ENCODE results near the gene NOL3.

NOL3 gene

GRCh38 chr16:67201411-67202345 lies 31.3 kb downstream of the NOL3 start:
- FAIRE-seq = no peak
- DNase-seq (ENCODE audit: extremely low spot score, insufficient read length, low read depth) = no peak

- DNase-seq (ENCODE audit: extremely low spot score, insufficient read length, low read depth) (no peak), FAIRE-seq (no peak)
These were observed 32.1 kb downstream of the NOL3 start for GRCh38 chr16:67202426-67202825.

GRCh38 chr16:67202956-67203493 lies 32.7 kb downstream of the NOL3 start:
- DNase-seq (ENCODE audit: extremely low spot score, insufficient read length, low read depth) = no peak
- FAIRE-seq = no peak

- DNase-seq (ENCODE audit: extremely low spot score, insufficient read length, low read depth) (no peak), FAIRE-seq (no peak)
These were observed 33.7 kb downstream of the NOL3 start for GRCh38 chr16:67204076-67204475.

GRCh38 chr16:67206129-67206837 lies 35.9 kb downstream of the NOL3 start:
- no peak for FAIRE-seq
- DNase-seq (ENCODE audit: extremely low spot score, insufficient read length, low read depth) = no peak

GRCh38 chr16:67206838-67207248 lies 36.5 kb downstream of the NOL3 start:
- FAIRE-seq = no peak
- no peak for DNase-seq (ENCODE audit: extremely low spot score, insufficient read length, low read depth)

- FAIRE-seq = no peak
- DNase-seq (ENCODE audit: extremely low spot score, insufficient read length, low read depth) = no peak
These were observed 37.1 kb downstream of the NOL3 start for GRCh38 chr16:67207249-67208091.

GRCh38 chr16:67208154-67208896 lies 38.0 kb downstream of the NOL3 start:
- FAIRE-seq (no peak), DNase-seq (ENCODE audit: extremely low spot score, insufficient read length, low read depth) (no peak)

GRCh38 chr16:67209565-67209964 lies 39.2 kb downstream of the NOL3 start:
- FAIRE-seq = no peak
- no peak for DNase-seq (ENCODE audit: extremely low spot score, insufficient read length, low read depth)

GRCh38 chr16:67210069-67210937 lies 40.0 kb downstream of the NOL3 start:
- DNase-seq (ENCODE audit: extremely low spot score, insufficient read length, low read depth) (no peak), FAIRE-seq (no peak)

- FAIRE-seq (no peak), DNase-seq (ENCODE audit: extremely low spot score, insufficient read length, low read depth) (no peak)
These were observed 41.3 kb downstream of the NOL3 start for GRCh38 chr16:67211674-67212073.

GRCh38 chr16:67212766-67213165 lies 42.4 kb downstream of the NOL3 start:
- no peak for DNase-seq (ENCODE audit: extremely low spot score, insufficient read length, low read depth)
- no peak for FAIRE-seq

- FAIRE-seq = no peak
- DNase-seq (ENCODE audit: extremely low spot score, insufficient read length, low read depth) = no peak
These were observed 43.1 kb downstream of the NOL3 start for GRCh38 chr16:67213197-67214019.

GRCh38 chr16:67215706-67216105 lies 45.4 kb downstream of the NOL3 start:
- no peak for FAIRE-seq

GRCh38 chr16:67216612-67217490 lies 46.5 kb downstream of the NOL3 start:
- no peak for FAIRE-seq

More at GRCh38 chr16:67215706-67216105, 45.4 kb downstream of the NOL3 start:
- DNase-seq (ENCODE audit: extremely low spot score, insufficient read length, low read depth) = no peak

GRCh38 chr16:67223992-67224391 lies 53.7 kb downstream of the NOL3 start:
- DNase-seq (ENCODE audit: extremely low spot score, insufficient read length, low read depth) = no peak
- FAIRE-seq = no peak

More at GRCh38 chr16:67216612-67217490, 46.5 kb downstream of the NOL3 start:
- DNase-seq (ENCODE audit: extremely low spot score, insufficient read length, low read depth) = no peak
